Retinal pigment epithelial cell (primary cell): ENCODE results near the gene ISCU.

ENCODE experiments used
- DNase-seq: peaks from one replicate; pipeline ENCODE4 v3.0.0-alpha.2; 2010; ENCODE audit warnings: low read depth
- H3K4me3 ChIP-seq: 2 replicates; pipeline ENCODE4 v1.5.1; 2011; ENCODE audit warnings: mild to moderate bottlenecking, low read length, control low read depth, moderate library complexity
- TF ChIP-seq, protein P1 (sequence below): conservative IDR thresholded peaks from 2 replicates; pipeline ENCODE4 v1.5.1; 2011; ENCODE audit warnings: low read depth, low read length, control low read depth, inconsistent platforms

ISCU gene

GRCh38 chr12:108607981-108608600 lies 45.7 kb downstream of the ISCU start:
- no peak for DNase-seq
- H3K4me3 ChIP-seq, result no peak overlapping the region
- TF ChIP-seq, protein P1, sequence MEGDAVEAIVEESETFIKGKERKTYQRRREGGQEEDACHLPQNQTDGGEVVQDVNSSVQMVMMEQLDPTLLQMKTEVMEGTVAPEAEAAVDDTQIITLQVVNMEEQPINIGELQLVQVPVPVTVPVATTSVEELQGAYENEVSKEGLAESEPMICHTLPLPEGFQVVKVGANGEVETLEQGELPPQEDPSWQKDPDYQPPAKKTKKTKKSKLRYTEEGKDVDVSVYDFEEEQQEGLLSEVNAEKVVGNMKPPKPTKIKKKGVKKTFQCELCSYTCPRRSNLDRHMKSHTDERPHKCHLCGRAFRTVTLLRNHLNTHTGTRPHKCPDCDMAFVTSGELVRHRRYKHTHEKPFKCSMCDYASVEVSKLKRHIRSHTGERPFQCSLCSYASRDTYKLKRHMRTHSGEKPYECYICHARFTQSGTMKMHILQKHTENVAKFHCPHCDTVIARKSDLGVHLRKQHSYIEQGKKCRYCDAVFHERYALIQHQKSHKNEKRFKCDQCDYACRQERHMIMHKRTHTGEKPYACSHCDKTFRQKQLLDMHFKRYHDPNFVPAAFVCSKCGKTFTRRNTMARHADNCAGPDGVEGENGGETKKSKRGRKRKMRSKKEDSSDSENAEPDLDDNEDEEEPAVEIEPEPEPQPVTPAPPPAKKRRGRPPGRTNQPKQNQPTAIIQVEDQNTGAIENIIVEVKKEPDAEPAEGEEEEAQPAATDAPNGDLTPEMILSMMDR, result no peak

DNA sequence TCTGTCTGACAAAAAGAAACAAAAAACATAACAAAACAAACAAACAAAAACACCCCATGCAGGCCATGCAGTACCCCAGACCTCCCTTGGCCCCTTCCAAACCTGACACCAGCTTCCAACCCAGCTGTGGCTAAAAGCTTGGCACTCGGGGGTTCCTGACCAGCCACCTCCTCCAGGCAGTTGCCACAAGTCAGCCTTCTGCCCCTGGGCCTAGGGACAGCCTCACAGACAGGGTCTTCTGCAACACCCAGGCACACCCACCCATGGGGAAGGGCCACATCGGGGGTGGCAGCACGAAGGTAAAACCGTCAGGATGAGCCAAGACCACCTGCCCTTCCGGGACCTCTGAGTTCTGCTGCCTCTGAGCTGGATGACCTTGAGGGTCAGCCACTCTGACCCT lies 46.2 kb downstream of the ISCU start:
- H3K4me3 ChIP-seq, result no peak overlapping the region
- TF ChIP-seq, protein P1, result no peak
- no peak for DNase-seq

DNA sequence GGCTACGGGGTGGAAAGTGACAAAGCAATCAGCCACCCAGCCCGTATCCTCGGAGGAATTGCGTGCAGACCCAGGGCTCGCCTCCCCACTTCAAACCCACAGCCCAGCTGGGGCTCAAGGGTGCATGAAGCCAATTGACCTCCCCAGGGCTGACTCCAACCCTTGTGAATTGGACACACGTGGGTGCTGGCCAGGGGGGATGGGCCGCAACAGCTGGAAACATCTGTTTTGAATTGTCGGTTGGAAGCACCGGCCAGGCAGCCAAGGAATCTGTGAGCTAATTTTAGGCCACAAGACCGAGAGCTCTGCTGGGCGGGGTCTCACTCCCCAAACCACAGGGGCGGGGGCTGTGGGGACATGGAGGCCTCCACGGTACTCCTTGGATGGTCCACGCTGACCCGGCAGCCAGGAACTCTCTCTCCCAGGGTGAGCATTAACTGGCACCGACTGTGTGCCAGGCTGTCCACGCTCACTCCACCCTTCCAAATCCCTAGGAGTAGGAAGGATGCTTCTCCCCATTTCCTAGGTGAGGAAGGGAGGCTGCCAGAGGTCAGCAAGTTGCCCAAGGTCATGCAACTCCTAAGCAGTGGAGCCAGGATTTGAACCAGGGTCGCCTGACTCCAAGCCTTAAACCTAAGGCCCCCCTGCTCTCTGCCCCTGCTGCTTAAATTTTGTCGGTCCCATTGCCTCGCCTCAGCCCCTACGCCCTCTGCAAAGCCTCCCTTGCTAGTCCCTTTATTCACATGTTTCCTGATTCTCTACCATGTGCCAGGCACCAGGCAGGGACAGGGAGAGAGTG lies 47.3 kb downstream of the ISCU start:
- DNase-seq, result no peak
- H3K4me3 ChIP-seq, result no peak overlapping the region
- TF ChIP-seq, protein P1, result no peak

GRCh38 chr12:108610336-108610815 lies 48.0 kb downstream of the ISCU start:
- TF ChIP-seq, protein P1, result no peak
- H3K4me3 ChIP-seq, result no peak overlapping the region
- no peak for DNase-seq

GRCh38 chr12:108610856-108611605 lies 48.6 kb downstream of the ISCU start:
- DNase-seq, result no peak
- TF ChIP-seq, protein P1, result no peak
- no peak overlapping the region for H3K4me3 ChIP-seq

GRCh38 chr12:108611884-108612415 lies 49.6 kb downstream of the ISCU start:
- no peak overlapping the region for H3K4me3 ChIP-seq
- DNase-seq, result no peak
- TF ChIP-seq, protein P1, result peak; percentile 63
